ENCODE results near the gene MIEF1.
A peak's percentile ranks its signal among the peaks of the same experiment; 100 is the strongest.

MIEF1 gene

GRCh38 chr22:39463277-39463676 is 38.8 kb upstream of the MIEF1 start:
- TF ChIP-seq POLR2AphosphoS5 (IDR thresholded peaks at IDR 0.05; ENCODE audit: low read depth, low read length) (no peak), POLR2A (IDR thresholded peaks at IDR 0.05; ENCODE audit: low read depth, low read length) (no peak), TAF1 (IDR thresholded peaks at IDR 0.05; ENCODE audit: borderline replicate concordance, low read depth, low read length) (no peak)
- FAIRE-seq: peak; percentile 71
- no peak for DNase-seq (ENCODE audit: insufficient read length)

- no peak for TF ChIP-seq POLR2A (IDR thresholded peaks at IDR 0.05; ENCODE audit: low read depth, low read length)
- FAIRE-seq: no peak
These were observed 38.1 kb upstream of the MIEF1 start for GRCh38 chr22:39463931-39464390.

GRCh38 chr22:39466228-39467006 is 35.7 kb upstream of the MIEF1 start:
- DNase-seq (ENCODE audit: insufficient read length) (no peak), FAIRE-seq (no peak)
- TF ChIP-seq POLR2AphosphoS5 (IDR thresholded peaks at IDR 0.05; ENCODE audit: low read depth, low read length) (no peak), POLR2A (IDR thresholded peaks at IDR 0.05; ENCODE audit: low read depth, low read length) (no peak), TAF1 (IDR thresholded peaks at IDR 0.05; ENCODE audit: borderline replicate concordance, low read depth, low read length) (no peak)

More at GRCh38 chr22:39463931-39464390, 38.1 kb upstream of the MIEF1 start:
- DNase-seq (ENCODE audit: insufficient read length): no peak

GRCh38 chr22:39467390-39467895 is 34.6 kb upstream of the MIEF1 start:
- DNase-seq (ENCODE audit: insufficient read length) (no peak), FAIRE-seq (no peak)
- no peak for TF ChIP-seq POLR2A (IDR thresholded peaks at IDR 0.05; ENCODE audit: low read depth, low read length)
- no peak for TF ChIP-seq POLR2AphosphoS5 (IDR thresholded peaks at IDR 0.05; ENCODE audit: low read depth, low read length)
- TF ChIP-seq TAF1 (IDR thresholded peaks at IDR 0.05; ENCODE audit: borderline replicate concordance, low read depth, low read length): no peak

GRCh38 chr22:39468487-39469325 is 33.4 kb upstream of the MIEF1 start:
- no peak for TF ChIP-seq POLR2A (IDR thresholded peaks at IDR 0.05; ENCODE audit: low read depth, low read length)
- TF ChIP-seq TAF1 (IDR thresholded peaks at IDR 0.05; ENCODE audit: borderline replicate concordance, low read depth, low read length): no peak
- no peak for TF ChIP-seq POLR2AphosphoS5 (IDR thresholded peaks at IDR 0.05; ENCODE audit: low read depth, low read length)
- DNase-seq (ENCODE audit: insufficient read length): no peak
- no peak for FAIRE-seq

GRCh38 chr22:39469326-39469680 is 32.8 kb upstream of the MIEF1 start:
- FAIRE-seq (no peak), DNase-seq (ENCODE audit: insufficient read length) (no peak)
- TF ChIP-seq POLR2A (IDR thresholded peaks at IDR 0.05; ENCODE audit: low read depth, low read length) (no peak), POLR2AphosphoS5 (IDR thresholded peaks at IDR 0.05; ENCODE audit: low read depth, low read length) (no peak), TAF1 (IDR thresholded peaks at IDR 0.05; ENCODE audit: borderline replicate concordance, low read depth, low read length) (no peak)

- DNase-seq (ENCODE audit: insufficient read length) (no peak), FAIRE-seq (no peak)
- TF ChIP-seq TAF1 (IDR thresholded peaks at IDR 0.05; ENCODE audit: borderline replicate concordance, low read depth, low read length) (no peak), POLR2AphosphoS5 (IDR thresholded peaks at IDR 0.05; ENCODE audit: low read depth, low read length) (no peak), POLR2A (IDR thresholded peaks at IDR 0.05; ENCODE audit: low read depth, low read length) (no peak)
These were observed 32.2 kb upstream of the MIEF1 start for GRCh38 chr22:39469681-39470450.

- DNase-seq (ENCODE audit: insufficient read length): no peak
- TF ChIP-seq POLR2A (IDR thresholded peaks at IDR 0.05; ENCODE audit: low read depth, low read length) (no peak), POLR2AphosphoS5 (IDR thresholded peaks at IDR 0.05; ENCODE audit: low read depth, low read length) (no peak), TAF1 (IDR thresholded peaks at IDR 0.05; ENCODE audit: borderline replicate concordance, low read depth, low read length) (no peak)
- FAIRE-seq: peak; percentile 38
These were observed 31.4 kb upstream of the MIEF1 start for GRCh38 chr22:39470451-39471291.

- FAIRE-seq (peak; percentile 97), DNase-seq (ENCODE audit: insufficient read length) (peak; percentile 61)
These were observed 30.5 kb upstream of the MIEF1 start for GRCh38 chr22:39471381-39472141.

More at GRCh38 chr22:39471381-39472141, 30.5 kb upstream of the MIEF1 start:
- TF ChIP-seq POLR2AphosphoS5 (IDR thresholded peaks at IDR 0.05; ENCODE audit: low read depth, low read length) (peak; percentile 61; the same call in 1 of the 2 replicates), POLR2A (IDR thresholded peaks at IDR 0.05; ENCODE audit: low read depth, low read length) (no peak), TAF1 (IDR thresholded peaks at IDR 0.05; ENCODE audit: borderline replicate concordance, low read depth, low read length) (0 out of 2 replicates have a peak, but pooled peaks have one; percentile 19)

Data from GM12892 (cell line).